Left ventricle myocardium inferior (tissue), 1 donor: Measurements from ENCODE around the gene LRGUK. TPM values are rescaled to one million over a fixed set of nuclear protein-coding genes. Genes with fewer than 3 reads are reported as not detected.

Experiments
- DNase-seq: peaks from one replicate; pipeline ENCODE4 v3.0.0-alpha.2; 2020
- H3K27ac ChIP-seq: fragments of 200-600 bp; replicated peaks from 2 replicates; pipeline ENCODE4 v1.8.0; 2021
- H3K27me3 ChIP-seq: fragments of 200-600 bp; 2 replicates; pipeline ENCODE4 v1.8.0; 2021; ENCODE audit warnings: low read depth
- H3K36me3 ChIP-seq: fragments of 200-600 bp; 2 replicates; pipeline ENCODE4 v1.8.0; 2021
- H3K4me1 ChIP-seq: fragments of 200-600 bp; 2 replicates; pipeline ENCODE4 v1.8.0; 2021
- H3K4me3 ChIP-seq: fragments of 200-600 bp; 2 replicates; pipeline ENCODE4 v1.8.0; 2021; ENCODE audit warnings: mild to moderate bottlenecking, moderate library complexity
- H3K9me3 ChIP-seq: fragments of 200-600 bp; replicated peaks from 2 replicates; pipeline ENCODE4 v1.8.0; 2021
- intact Hi-C: fragments of 100-400 bp; cut with micrococcal nuclease; formaldehyde crosslinking; loops from one replicate; pipeline ENCODE4 v1.11.0; 2022
- total RNA-seq: library from RNA; stranded (reverse); fragmentation: NEBNext Ultra II Directional; extraction: Animal tissue kit (Norgen Biotek cat#: 25700); gene quantifications from one replicate; pipeline ENCODE4 v1.2.1, GENCODE V29; 2021
- TF ChIP-seq, protein P1 (sequence below): fragments of 200-600 bp; IDR thresholded peaks from 2 replicates; pipeline ENCODE4 v1.8.0; 2021; ENCODE audit warnings: antibody characterized with exemption, mild to moderate bottlenecking, borderline replicate concordance
- donor health status: DM: no; HTN: yes; CAD: no; lungs with severe emphysema.

Gene LRGUK
- total RNA-seq, 1 donor from 2014 or later, result 0.19 TPM

DNA sequence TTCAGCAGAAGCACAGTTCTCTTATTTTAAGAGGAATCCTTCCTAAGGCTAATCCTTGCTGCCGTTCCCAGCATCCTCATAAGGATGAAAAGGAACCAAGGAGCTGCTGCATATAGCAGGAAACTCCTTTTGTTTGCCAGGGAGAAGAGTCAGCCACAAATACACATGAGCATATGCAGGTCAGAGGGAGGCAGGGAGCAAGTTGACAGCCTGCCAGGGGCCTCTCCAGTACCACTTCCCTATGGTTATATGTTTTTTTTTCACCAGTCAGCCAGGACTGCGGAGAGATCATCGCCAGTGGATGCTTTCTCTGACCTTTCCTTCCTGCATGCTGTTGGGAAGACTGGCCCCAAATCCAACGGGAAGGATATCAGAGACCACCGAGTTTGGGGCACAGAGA, 149.8 kb downstream of the LRGUK start:
- intact Hi-C loops, result no loop called here
- TF ChIP-seq, protein P1, sequence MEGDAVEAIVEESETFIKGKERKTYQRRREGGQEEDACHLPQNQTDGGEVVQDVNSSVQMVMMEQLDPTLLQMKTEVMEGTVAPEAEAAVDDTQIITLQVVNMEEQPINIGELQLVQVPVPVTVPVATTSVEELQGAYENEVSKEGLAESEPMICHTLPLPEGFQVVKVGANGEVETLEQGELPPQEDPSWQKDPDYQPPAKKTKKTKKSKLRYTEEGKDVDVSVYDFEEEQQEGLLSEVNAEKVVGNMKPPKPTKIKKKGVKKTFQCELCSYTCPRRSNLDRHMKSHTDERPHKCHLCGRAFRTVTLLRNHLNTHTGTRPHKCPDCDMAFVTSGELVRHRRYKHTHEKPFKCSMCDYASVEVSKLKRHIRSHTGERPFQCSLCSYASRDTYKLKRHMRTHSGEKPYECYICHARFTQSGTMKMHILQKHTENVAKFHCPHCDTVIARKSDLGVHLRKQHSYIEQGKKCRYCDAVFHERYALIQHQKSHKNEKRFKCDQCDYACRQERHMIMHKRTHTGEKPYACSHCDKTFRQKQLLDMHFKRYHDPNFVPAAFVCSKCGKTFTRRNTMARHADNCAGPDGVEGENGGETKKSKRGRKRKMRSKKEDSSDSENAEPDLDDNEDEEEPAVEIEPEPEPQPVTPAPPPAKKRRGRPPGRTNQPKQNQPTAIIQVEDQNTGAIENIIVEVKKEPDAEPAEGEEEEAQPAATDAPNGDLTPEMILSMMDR, result no peak
- peaks cover 44% of the 10 kb centered on the region for H3K27me3 ChIP-seq

DNA sequence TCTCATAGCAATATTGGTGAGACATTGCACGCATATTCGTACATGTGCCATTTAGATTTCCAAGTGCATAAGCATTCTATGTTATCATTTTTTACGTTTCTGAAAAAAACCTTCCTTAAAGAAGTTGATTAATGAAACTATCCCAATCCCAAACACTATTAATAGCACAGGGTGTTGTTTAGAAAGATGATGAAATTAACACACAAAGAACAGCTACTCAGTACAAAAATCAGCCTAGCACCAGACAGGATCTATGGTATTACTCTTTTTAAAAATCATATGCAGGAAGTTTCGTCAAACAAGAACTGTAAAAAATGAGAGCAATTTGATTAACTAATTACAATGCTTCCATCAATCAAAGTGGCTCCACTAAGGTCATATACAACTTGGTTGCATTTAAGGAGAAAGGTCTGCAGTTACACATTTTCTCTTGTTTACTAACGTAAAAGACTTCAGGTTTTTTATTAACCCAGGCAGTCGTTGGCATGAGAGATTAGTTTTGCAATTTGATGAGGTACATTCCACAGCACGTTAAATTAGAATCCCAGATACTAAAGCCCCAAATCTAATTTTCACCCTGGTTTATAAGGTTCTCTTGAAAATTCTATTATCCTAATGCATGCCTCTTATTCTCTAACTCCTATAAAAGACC, 151.5 kb downstream of the LRGUK start:
- TF ChIP-seq, protein P1, result no peak
- no peaks in the 10 kb centered on the region for H3K4me1 ChIP-seq
- no peaks in the 10 kb centered on the region for H3K36me3 ChIP-seq
- no peak for DNase-seq
- no peak overlapping the region for H3K27ac ChIP-seq
- H3K27me3 ChIP-seq, result peaks cover 53% of the 10 kb centered on the region
- H3K9me3 ChIP-seq, result no peaks in the 10 kb centered on the region
- intact Hi-C loops, result no loop called here
- no peak overlapping the region for H3K4me3 ChIP-seq

More for the DNA sequence above, 149.8 kb downstream of the LRGUK start:
- DNase-seq, result no peak
- H3K36me3 ChIP-seq, result no peaks in the 10 kb centered on the region
- H3K9me3 ChIP-seq, result no peaks in the 10 kb centered on the region
- no peaks in the 10 kb centered on the region for H3K4me1 ChIP-seq
- H3K4me3 ChIP-seq, result no peak overlapping the region
- H3K27ac ChIP-seq, result no peak overlapping the region

DNA sequence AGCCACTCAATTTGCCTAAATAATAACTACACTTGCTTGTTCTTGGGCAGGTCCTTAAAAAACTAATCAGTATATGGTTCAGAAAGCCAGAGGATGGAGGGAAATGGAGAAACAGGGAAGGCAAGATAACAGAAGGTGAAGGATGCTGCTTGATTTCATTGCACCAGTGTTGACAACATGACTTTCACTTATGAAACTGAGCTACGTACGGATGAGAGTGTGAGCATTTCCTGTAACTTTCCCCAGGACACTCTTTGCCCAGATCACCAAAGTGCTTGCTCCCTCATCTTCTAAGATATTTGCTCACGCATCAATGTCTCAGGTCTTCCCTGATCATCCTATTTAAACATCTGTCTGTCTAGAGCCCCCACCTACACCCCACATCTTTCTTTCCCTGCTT, 152.2 kb downstream of the LRGUK start:
- Histone ChIP-seq H3K27ac (no peak overlapping the region), H3K4me1 (no peaks in the 10 kb centered on the region), H3K4me3 (no peak overlapping the region), H3K27me3 (peaks cover 57% of the 10 kb centered on the region), H3K9me3 (no peaks in the 10 kb centered on the region), H3K36me3 (no peaks in the 10 kb centered on the region)
- DNase-seq, result no peak
- TF ChIP-seq, protein P1, result no peak
- intact Hi-C loops, result no loop called here

DNA sequence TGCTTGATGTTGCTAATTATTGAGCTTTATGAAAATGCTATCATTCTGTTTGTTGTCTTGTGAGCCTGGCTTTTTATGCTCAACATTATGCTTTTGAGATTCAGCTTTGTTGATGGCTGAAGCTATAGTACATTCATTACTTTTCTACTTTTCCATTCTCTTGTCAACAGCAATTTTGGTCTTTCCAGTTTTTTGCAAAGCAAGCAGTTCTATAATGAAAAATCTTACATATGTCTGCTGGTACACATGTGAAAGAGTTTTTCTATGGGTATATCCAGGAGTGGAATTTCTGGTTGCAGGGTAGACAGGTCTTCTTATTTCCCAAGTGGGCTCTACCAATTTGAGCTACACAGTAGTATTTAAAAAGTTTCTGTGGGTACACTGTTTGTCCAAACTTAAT, 152.8 kb downstream of the LRGUK start:
- no peak overlapping the region for H3K27ac ChIP-seq
- H3K9me3 ChIP-seq, result no peaks in the 10 kb centered on the region
- no peaks in the 10 kb centered on the region for H3K36me3 ChIP-seq
- DNase-seq, result no peak
- TF ChIP-seq, protein P1, result no peak
- H3K4me1 ChIP-seq, result no peaks in the 10 kb centered on the region
- intact Hi-C loops, result no loop called here
- peaks cover 63% of the 10 kb centered on the region for H3K27me3 ChIP-seq
- no peak overlapping the region for H3K4me3 ChIP-seq

DNA sequence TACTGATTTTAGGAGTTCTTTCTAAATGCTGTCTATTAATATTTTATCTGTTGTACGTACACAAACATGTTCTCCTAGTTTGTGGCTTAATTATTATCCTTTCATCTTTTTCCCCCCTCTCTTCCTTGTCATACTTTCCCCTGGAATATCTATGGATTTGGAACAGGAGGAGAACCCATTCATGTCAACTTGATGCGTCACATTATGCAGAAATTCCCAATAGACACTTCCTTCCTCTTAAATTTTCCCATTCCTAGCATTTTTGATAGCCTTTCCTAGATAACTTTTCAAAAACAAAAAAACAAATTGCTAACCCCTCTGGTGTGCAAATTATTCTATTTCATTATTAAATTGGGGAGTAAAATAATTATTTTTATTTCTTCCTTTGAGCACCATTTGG, 153.4 kb downstream of the LRGUK start:
- H3K9me3 ChIP-seq, result no peaks in the 10 kb centered on the region
- intact Hi-C loops, result no loop called here
- no peaks in the 10 kb centered on the region for H3K4me1 ChIP-seq
- H3K4me3 ChIP-seq, result no peak overlapping the region
- no peaks in the 10 kb centered on the region for H3K36me3 ChIP-seq
- TF ChIP-seq, protein P1, result no peak
- DNase-seq, result no peak
- H3K27me3 ChIP-seq, result peaks cover 59% of the 10 kb centered on the region
- no peak overlapping the region for H3K27ac ChIP-seq

DNA sequence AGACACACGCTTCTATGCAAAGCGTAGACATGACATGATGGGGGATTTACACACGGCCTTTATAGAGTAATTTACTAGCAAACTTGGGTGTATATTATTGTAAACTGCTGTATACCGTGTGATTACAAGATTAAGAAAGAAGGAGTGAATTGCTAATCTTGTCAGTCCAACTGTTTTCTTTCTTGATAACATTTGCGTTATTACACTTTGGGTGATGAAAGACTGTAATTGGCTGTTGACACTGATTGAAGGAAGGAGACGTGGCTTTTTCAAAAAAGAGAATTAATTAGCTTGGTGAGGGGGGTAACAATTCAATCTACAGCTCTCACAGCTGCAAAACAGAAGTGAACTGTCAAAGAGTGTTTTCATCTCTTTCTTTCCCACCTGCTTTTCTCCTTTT, 156.9 kb downstream of the LRGUK start:
- no peak overlapping the region for H3K4me3 ChIP-seq
- DNase-seq, result no peak
- no peaks in the 10 kb centered on the region for H3K9me3 ChIP-seq
- peaks cover 48% of the 10 kb centered on the region for H3K27me3 ChIP-seq
- intact Hi-C loops, result no loop called here
- TF ChIP-seq, protein P1, result no peak
- no peak overlapping the region for H3K27ac ChIP-seq
- H3K4me1 ChIP-seq, result no peaks in the 10 kb centered on the region
- no peaks in the 10 kb centered on the region for H3K36me3 ChIP-seq
